HG03196 (cell line): ENCODE data around the gene MPDU1.
"Not testable (repeated sequence)": the region's sequence is repeated elsewhere in the genome, so short reads cannot be mapped to it uniquely, and the experiment has no call there.

ENCODE experiments used
- ATAC-seq: cut with Tn5 transposase; IDR thresholded peaks from one replicate; pipeline ENCODE4 v1.9.1; 2021; ENCODE audit not compliant: unreplicated experiment

MPDU1 gene

DNA sequence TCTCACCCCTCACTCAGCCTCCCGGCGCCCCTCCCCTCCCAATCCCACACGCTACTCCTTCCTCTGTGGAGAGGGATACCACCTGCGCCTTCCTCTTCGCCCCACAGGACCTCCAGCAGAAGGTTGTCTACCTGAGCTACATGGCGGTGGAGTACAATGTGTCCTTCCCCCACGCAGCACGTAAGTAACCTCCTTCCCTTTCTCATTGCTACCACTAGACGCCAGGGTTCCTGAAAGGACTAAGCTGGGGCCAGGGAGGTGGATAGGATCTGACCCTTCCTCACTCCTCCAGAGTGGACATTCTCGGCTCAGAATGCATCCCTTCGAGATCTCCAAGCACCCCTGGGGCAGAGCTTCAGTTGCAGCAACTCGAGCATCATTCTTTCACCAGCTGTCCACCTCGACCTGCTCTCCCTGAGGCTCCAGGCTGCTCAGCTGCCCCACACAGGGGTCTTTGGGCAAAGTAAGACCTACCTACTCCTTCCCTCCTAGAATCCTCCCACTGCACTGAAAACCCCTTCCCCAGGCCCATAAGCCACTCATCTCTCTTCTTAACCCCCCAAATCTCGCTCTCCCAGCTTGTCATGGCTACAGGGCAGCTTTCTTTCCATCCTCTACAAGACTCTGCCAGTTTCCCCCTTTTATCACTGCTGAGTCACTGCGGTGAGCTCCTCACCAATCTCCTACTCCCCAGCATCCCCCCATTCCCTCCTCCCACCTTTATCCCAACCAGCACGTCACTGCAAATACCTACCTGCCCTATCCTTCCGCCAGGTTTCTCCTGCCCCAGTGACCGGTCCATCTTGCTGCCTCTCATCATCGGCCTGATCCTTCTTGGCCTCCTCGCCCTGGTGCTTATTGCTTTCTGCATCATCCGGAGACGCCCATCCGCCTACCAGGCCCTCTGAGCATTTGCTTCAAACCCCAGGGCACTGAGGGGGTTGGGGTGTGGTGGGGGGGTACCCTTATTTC, 2.8 kb upstream of the MPDU1 start:
- no peak for ATAC-seq

GRCh38 chr17:7582396-7583252, 1.0 kb upstream of the MPDU1 start:
- no peak for ATAC-seq

DNA sequence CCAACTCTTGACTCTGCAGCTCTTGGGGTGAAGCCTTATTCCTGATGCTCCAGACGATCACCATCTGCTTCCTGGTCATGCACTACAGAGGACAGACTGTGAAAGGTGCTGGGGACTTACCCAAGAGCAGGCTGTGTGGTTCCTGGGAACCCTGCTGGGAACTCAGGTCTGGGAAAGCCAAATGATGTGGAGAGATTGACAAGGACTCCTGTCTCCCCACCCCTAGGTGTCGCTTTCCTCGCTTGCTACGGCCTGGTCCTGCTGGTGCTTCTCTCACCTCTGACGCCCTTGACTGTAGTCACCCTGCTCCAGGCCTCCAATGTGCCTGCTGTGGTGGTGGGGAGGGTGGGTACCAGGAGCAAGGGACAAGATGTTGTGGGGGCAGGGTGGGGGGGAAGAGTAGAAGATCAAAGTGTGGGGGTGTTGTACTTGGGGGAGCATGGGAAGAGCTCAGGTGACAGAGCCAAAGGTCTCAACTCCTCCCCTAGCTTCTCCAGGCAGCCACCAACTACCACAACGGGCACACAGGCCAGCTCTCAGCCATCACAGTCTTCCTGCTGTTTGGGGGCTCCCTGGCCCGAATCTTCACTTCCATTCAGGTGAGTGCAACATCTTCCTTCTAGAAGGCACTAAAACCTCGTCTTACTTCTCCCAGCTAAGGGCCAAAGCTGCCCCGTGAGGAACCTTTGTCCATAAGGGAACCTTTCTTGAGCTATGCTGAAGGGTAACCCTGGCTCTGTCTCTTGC, 3.2 kb downstream of the MPDU1 start:
- ATAC-seq, result no peak

DNA sequence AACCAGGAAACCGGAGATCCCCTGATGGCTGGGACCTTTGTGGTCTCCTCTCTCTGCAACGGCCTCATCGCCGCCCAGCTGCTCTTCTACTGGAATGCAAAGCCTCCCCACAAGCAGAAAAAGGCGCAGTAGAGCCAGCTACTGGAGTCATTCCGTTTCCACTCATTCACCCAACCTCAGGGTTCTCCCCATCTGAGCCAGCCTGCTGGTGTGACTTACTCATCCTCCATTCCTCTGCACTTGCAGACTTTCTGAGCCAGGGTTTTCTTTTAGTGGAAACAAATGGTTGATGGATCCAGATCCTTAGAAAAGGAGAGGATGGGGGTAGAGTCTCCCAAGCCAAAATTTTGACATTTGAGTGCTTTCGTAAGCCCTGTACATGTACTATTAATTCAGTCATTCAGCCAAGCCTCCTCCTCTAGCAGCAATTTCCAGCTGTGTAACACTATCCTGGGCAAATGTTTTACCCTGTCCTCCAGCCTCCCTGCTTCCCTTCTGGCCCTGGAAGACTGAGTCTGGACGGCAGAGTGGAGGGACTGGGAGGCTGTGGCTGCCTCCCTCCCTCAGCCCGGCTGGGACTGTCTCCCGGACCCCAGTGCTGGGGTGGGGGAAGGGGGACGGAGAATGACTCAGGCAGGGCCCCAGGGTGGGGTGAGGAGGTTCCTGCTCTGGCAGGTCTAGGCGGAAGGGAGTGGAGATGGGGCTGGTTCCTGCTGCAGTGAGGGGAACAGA, 3.9 kb downstream of the MPDU1 start:
- ATAC-seq, result no peak

DNA sequence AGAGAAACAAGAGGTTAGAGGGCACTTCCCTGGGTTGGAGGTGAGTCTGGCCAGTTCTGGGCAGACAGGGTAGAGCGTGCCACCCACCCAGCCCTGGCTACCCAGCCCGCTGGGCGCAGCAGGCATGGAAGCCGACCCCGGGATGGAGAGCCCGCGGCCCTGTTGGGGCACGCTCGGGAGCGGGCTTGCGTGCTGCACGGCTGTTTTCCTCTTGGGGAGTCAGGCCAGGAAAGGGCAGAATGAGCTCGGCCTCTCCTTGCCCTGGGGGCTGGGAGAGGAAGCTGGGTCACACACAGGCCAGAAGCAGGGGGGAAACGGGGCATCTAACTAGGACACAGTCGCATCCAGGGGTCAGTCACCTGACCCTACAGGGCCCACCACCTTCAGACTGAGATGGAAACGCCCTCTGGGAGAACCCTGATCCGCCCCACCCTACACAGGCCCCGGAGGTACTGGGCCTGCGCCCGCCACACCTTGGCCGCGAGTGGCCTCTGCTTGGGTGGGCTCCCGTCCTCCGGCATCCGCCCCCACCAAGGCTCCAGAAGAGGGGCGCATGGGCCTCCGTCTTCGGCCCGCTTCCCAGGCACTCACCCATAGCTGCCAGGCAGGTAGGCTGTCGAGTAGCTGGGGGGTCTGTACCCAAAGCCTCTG, 5.0 kb downstream of the MPDU1 start:
- no peak for ATAC-seq

- no peak for ATAC-seq
These were observed 5.7 kb downstream of the MPDU1 start for GRCh38 chr17:7589204-7589868.

DNA sequence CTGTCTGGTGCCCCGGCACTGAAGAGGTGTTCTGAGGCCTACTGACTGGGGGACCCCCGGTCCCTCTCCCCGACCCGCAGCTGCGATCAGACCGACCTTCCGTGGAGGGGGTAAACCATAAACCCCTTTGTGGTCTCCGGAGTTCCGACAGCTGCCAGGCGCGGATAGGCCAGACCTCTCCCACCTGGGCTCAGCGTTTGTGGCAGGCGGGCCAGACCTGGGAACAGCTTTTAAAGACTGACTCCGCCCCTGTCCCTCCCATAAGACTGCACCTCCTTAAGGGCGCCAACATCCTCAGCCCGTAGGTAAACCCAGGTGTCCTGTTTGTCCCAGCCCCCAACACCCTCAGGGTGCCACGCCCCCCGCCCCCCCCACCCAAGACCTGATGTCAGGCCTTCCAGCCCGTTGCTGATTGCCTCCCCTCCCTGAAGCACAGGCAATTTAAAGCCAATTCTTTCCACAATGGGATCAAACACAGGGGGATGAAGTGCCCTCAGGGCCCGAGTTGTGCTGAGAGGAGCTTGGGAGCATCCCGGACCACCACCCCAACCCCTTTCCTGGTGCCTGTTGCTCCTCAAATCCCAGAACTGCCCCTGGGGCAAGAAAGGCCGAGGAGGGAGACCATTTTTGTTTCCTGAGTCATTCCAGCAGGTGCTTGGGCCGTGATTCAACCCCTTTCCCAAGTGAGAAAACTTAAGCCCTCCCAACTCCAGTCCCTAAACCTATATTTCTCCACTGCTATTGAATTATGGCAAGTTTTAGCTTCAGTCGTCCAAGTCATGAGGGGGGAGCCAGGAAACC, 6.4 kb downstream of the MPDU1 start, which contains the start of gene SOX15:
TSS of gene SOX15 (minus strand) at position 204 of the 801 bp plus-strand sequence. CDS start 418 bp downstream, outside the sequence.
- ATAC-seq, result no peak

GRCh38 chr17:7590743-7591142, 7.1 kb downstream of the MPDU1 start:
- no peak for ATAC-seq

GRCh38 chr17:7591596-7591995, 7.9 kb downstream of the MPDU1 start:
- no peak for ATAC-seq

GRCh38 chr17:7592422-7593021, 8.9 kb downstream of the MPDU1 start:
- ATAC-seq, result no peak

DNA sequence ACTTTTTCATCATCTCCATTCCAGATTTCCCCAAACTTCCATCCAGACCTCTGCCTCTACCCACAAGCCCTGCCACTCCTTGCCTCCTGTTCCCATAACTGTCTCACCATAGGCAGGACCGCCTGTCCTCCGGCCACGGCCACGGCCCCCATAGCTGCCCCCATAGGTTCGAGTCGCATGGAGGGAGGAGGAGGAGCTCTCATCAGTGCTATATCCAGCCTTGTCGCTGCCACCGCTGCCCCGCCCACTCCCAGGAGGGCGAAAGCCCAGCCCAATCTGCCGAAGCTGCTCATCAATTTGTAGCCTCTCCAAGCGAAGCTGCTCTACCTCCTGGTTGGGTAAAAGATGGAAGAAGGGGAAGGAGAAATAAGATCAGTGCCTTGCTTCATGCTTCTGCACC, 9.6 kb downstream of the MPDU1 start:
- ATAC-seq, result no peak

DNA sequence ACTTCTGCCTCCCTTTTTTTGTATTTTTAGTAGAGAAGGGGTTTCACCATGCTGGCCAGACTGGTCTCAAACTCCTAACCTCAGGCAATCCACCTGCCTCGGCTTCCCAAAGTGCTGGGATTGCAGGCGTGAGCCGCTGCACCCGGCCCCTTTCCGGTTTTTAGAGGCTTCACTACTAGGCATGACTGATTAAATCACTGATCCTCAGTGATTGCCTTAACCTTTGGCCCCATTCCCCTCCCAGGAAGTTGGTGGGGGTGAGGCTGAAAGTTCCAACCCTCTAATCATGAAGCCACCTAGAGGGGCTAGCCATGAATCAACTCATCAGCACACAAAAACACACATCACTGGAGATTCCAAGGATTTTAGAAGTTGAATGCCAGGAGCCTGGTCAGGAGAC, 13.9 kb downstream of the MPDU1 start:
- not testable (repeated sequence) for ATAC-seq

- ATAC-seq, result no peak
These were observed 22.6 kb downstream of the MPDU1 start for GRCh38 chr17:7606280-7606679.

DNA sequence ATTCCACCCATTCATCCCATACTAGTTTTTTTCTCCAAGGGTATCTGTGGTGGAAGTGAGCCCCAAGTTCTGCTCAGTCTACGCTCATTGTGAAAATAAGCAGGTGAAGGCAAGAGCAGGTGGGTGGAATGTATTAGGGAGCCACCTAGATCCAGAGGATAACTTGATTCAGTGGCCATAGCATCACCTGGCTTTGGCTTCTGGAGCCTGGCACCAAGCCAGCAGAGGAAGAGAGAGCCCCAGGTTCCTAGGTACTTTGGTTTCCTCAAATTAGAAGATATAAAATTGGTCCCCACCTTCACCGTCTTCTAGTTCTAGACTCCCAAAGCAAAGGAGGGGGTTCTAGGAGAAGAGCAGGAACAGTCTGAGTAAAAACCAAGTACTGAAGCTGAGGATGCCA, 27.0 kb downstream of the MPDU1 start:
- no peak for ATAC-seq

- ATAC-seq, result no peak
These were observed 28.1 kb downstream of the MPDU1 start for GRCh38 chr17:7611635-7612293.

DNA sequence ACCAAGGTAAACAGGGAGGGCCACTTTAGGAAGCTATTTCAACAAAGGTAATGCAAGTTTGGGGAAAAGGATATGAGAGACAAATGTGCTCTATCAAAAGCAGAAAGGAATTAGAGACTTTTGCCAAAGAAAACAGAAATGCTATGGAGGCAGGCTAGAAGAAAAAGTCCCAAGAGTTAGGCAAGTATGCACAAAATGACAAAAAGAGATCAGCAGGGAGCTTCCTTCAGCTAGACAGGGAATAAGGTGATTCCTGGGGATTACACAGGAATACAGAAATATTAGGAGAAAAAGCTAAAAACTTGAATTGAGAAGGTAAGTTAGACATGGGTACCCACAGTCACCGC, 28.6 kb downstream of the MPDU1 start:
- ATAC-seq, result no peak

- no peak for ATAC-seq
These were observed 30.2 kb downstream of the MPDU1 start for GRCh38 chr17:7613769-7614424.
